K562 (cell line): ENCODE data around the gene HPCAL1. TPM values are rescaled to one million over a fixed set of nuclear protein-coding genes. Genes with fewer than 3 reads are reported as not detected.

Experiments
- C11orf30 ChIP-seq: fragments of 450-650 bp; IDR thresholded peaks from 2 replicates; pipeline ENCODE4 v1.6.1; 2016; ENCODE audit warnings: low read depth, mild to moderate bottlenecking
- HNRNPLL ChIP-seq: fragments of 200-400 bp; formaldehyde crosslinking; IDR thresholded peaks from 2 replicates; pipeline ENCODE4 v1.6.1; 2017; ENCODE audit warnings: low read length, low read depth, mild to moderate bottlenecking; ENCODE audit not compliant: poor library complexity, severe bottlenecking
- HNRNPUL1 ChIP-seq: fragments of 200-400 bp; formaldehyde crosslinking; IDR thresholded peaks from 2 replicates; pipeline ENCODE4 v1.6.1; 2017; ENCODE audit warnings: low read length
- HOXB6 ChIP-seq: fragments of 250-450 bp; sonication (Bioruptor Pico); IDR thresholded peaks from 2 replicates; pipeline ENCODE4 v1.5.1; 2022; ENCODE audit warnings: mild to moderate bottlenecking, borderline replicate concordance
- ID3 ChIP-seq, 2 experiments: fragments of 250-450 bp in 1 of 2; fragments of 450-650 bp in 1 of 2; sonication (Bioruptor Pico) in 1 of 2; IDR thresholded peaks; 2 replicates each; pipeline versions ENCODE4 v1.6.1 to v1.8.0; 2016 to 2021; ENCODE audit warnings: mild to moderate bottlenecking in 2 of 2, moderate library complexity in 2 of 2, missing compliant biosample characterization in 1 of 2, missing genetic modification characterization in 1 of 2
- MAFK ChIP-seq: IDR thresholded peaks from 2 replicates; pipeline ENCODE4 v1.6.1; 2011; ENCODE audit warnings: low read length, improper control_type of control experiment
- MXI1 ChIP-seq: IDR thresholded peaks from 2 replicates; pipeline ENCODE4 v1.6.1; 2011; ENCODE audit warnings: low read depth, mild to moderate bottlenecking, improper control_type of control experiment, low read length
- NCOA6 ChIP-seq: fragments of 450-650 bp; IDR thresholded peaks from 2 replicates; pipeline ENCODE4 v1.6.1; 2017; ENCODE audit warnings: mild to moderate bottlenecking
- NFXL1 ChIP-seq: fragments of 450-650 bp; formaldehyde crosslinking; IDR thresholded peaks from 2 replicates; pipeline ENCODE4 v1.4.0; 2021; ENCODE audit warnings: mild to moderate bottlenecking
- PYGO2 ChIP-seq: fragments of 450-650 bp; IDR thresholded peaks from 2 replicates; pipeline ENCODE4 v1.6.1; 2016; ENCODE audit warnings: mild to moderate bottlenecking, missing genetic modification characterization, moderate library complexity, missing compliant biosample characterization
- RAD51 ChIP-seq: fragments of 450-650 bp; IDR thresholded peaks from 2 replicates; pipeline ENCODE4 v1.7.1; 2016; ENCODE audit warnings: low read depth, mild to moderate bottlenecking, borderline replicate concordance
- RCOR1 ChIP-seq, 2 experiments: IDR thresholded peaks; 2 replicates each; pipeline ENCODE4 v1.6.1; 2012; ENCODE audit warnings: low read depth in 2 of 2, low read length in 2 of 2, borderline replicate concordance in 1 of 2, improper control_type of control experiment in 1 of 2
- SLC30A9 ChIP-seq: fragments of 250-450 bp; sonication (Bioruptor Pico); IDR thresholded peaks from 2 replicates; pipeline ENCODE4 v1.8.0; 2022; ENCODE audit warnings: mild to moderate bottlenecking, moderate library complexity
- ZNF224 ChIP-seq: sonication (generic); formaldehyde crosslinking; IDR thresholded peaks from 2 replicates; pipeline ENCODE4 v1.8.0; 2022; ENCODE audit warnings: mild to moderate bottlenecking, missing genetic modification reagents
- ZNF354B ChIP-seq: fragments of 250-450 bp; sonication (Bioruptor Pico); IDR thresholded peaks from 2 replicates; pipeline ENCODE4 v1.4.0; 2020
- ZNF407 ChIP-seq: fragments of 450-650 bp; IDR thresholded peaks from 2 replicates; pipeline ENCODE4 v1.6.1; 2016; ENCODE audit warnings: low read depth
- ZNF584 ChIP-seq: fragments of 200-800 bp; sonication (Bioruptor generic); IDR thresholded peaks from 2 replicates; pipeline ENCODE4 v1.6.1; 2016; ENCODE audit warnings: low read depth, mild to moderate bottlenecking, missing genetic modification characterization, missing compliant biosample characterization
- polyA plus RNA-seq, 8 experiments: library from polyadenylated mRNA; depleted of rRNA in 4 of 8; stranded (reverse) in 5 of 8; unstranded in 3 of 8; fragments of >200 nt; fragmentation: Nextera tagmentation in 2 of 8; fragmentation: Illumina TruSeq in 1 of 8; extraction: Ambion mirVana in 2 of 8; extraction: Trizol in 1 of 8; gene quantifications; 2 replicates each; pipeline versions ENCODE4 v1.2.1 to v1.2.3, GENCODE V29; 2011 to 2014; ENCODE audit warnings: inconsistent platforms in 1 of 8, missing spikeins in 1 of 8
- total RNA-seq, 7 experiments: library from RNA; depleted of rRNA in 6 of 7; stranded (reverse); fragments of >200 nt in 6 of 7; fragmentation: Illumina TruSeq in 2 of 7; extraction: Trizol in 2 of 7; gene quantifications; 2 replicates each; pipeline versions ENCODE4 v1.2.1 to v1.2.3, GENCODE V29; 2011 to 2021; ENCODE audit warnings: low replicate concordance in 1 of 7

The HPCAL1 gene
- total and polyA plus RNA-seq, 9 of the 15 experiments (the other 6 are each of a cell fraction or from before 2014, with no cell fraction given): 2.7 to 65.5 (median 23.9) TPM

GRCh38 chr2:10254373-10255188 is 48.1 kb upstream of the HPCAL1 start (continued):
- no peak for TF ChIP-seq HOXB6 (CRISPR knock-in tag)
- no peak for TF ChIP-seq RCOR1 (IDR thresholded peaks at IDR 0.05; ENCODE audit: borderline replicate concordance in 1 of 2, low read depth in 2 of 2, low read length in 2 of 2)
- TF ChIP-seq ZNF354B (CRISPR knock-in tag): no peak
- TF ChIP-seq MAFK: peak; percentile 72
- TF ChIP-seq HNRNPUL1: no peak
- TF ChIP-seq MXI1: no peak
- TF ChIP-seq C11orf30: peak; percentile 85
- no peak for TF ChIP-seq ZNF224
- TF ChIP-seq PYGO2: no peak
- TF ChIP-seq RAD51: no peak
- no peak for TF ChIP-seq HNRNPLL
- no peak for TF ChIP-seq NFXL1 (CRISPR knock-in tag)
- TF ChIP-seq NCOA6: no peak
- no peak for TF ChIP-seq ZNF407
- TF ChIP-seq ZNF584: no peak
- TF ChIP-seq ID3 (CRISPR knock-in tag; IDR thresholded peaks at IDR 0.05): no peak
- no peak for TF ChIP-seq ID3 (tag; IDR thresholded peaks at IDR 0.05)
- TF ChIP-seq SLC30A9: no peak
